ENCODE measurements around the gene RAB15.

Gene RAB15

GRCh38 chr14:64943556-64943955, 28.6 kb downstream of the RAB15 start:
- no peaks in the 10 kb centered on the region for H3K36me3 ChIP-seq
- no peaks in the 10 kb centered on the region for H3K9me3 ChIP-seq (ENCODE audit: severe bottlenecking)
- no peak overlapping the region for H3K27ac ChIP-seq
- H3K4me3 ChIP-seq (ENCODE audit: low read depth, low read length) = no peak overlapping the region
- no peak for TF ChIP-seq CTCF (IDR thresholded peaks at IDR 0.05; ENCODE audit: low read depth, low read length)
- no peak for DNase-seq
- no peaks in the 10 kb centered on the region for H3K27me3 ChIP-seq (ENCODE audit: insufficient read depth, low read depth, severe bottlenecking)

- Histone ChIP-seq H3K27ac (no peak within 1 kb of the TSS), H3K9me3 (ENCODE audit: severe bottlenecking) (no peaks in the 10 kb centered on the region), H3K4me3 (ENCODE audit: low read depth, low read length) (no peak within 1 kb of the TSS), H3K36me3 (no peaks in the 10 kb centered on the region), H3K27me3 (ENCODE audit: insufficient read depth, low read depth, severe bottlenecking) (no peaks in the 10 kb centered on the region)
- DNase-seq = no peak
- TF ChIP-seq CTCF (IDR thresholded peaks at IDR 0.05; ENCODE audit: low read depth, low read length) = no peak
Measured at GRCh38 chr14:64942531-64943111, 29.5 kb downstream of the RAB15 start, which contains the start of gene GPX2. Gene GPX2, minus strand, starts transcription at chr14:64942745. Its CDS starts 19 bp downstream, at chr14:64942726.

- Histone ChIP-seq H3K9me3 (ENCODE audit: severe bottlenecking) (no peaks in the 10 kb centered on the region), H3K27ac (no peak overlapping the region), H3K27me3 (ENCODE audit: insufficient read depth, low read depth, severe bottlenecking) (no peaks in the 10 kb centered on the region), H3K36me3 (no peaks in the 10 kb centered on the region), H3K4me3 (ENCODE audit: low read depth, low read length) (no peak overlapping the region)
- TF ChIP-seq CTCF (IDR thresholded peaks at IDR 0.05; ENCODE audit: low read depth, low read length) = no peak
- DNase-seq = no peak
Measured at GRCh38 chr14:64940336-64940910, 31.7 kb downstream of the RAB15 start.

GRCh38 chr14:64939817-64940190, 32.3 kb downstream of the RAB15 start:
- DNase-seq = no peak
- Histone ChIP-seq H3K36me3 (no peaks in the 10 kb centered on the region), H3K27ac (no peak overlapping the region), H3K27me3 (ENCODE audit: insufficient read depth, low read depth, severe bottlenecking) (no peaks in the 10 kb centered on the region), H3K4me3 (ENCODE audit: low read depth, low read length) (no peak overlapping the region), H3K9me3 (ENCODE audit: severe bottlenecking) (no peaks in the 10 kb centered on the region)
- TF ChIP-seq CTCF (IDR thresholded peaks at IDR 0.05; ENCODE audit: low read depth, low read length) = no peak

- Histone ChIP-seq H3K4me3 (ENCODE audit: low read depth, low read length) (no peak overlapping the region), H3K27ac (no peak overlapping the region), H3K27me3 (ENCODE audit: insufficient read depth, low read depth, severe bottlenecking) (no peaks in the 10 kb centered on the region), H3K9me3 (ENCODE audit: severe bottlenecking) (no peaks in the 10 kb centered on the region), H3K36me3 (no peaks in the 10 kb centered on the region)
- DNase-seq = no peak
- no peak for TF ChIP-seq CTCF (IDR thresholded peaks at IDR 0.05; ENCODE audit: low read depth, low read length)
Measured at GRCh38 chr14:64938972-64939816, 32.9 kb downstream of the RAB15 start.

Data from WERI-Rb-1 (cell line).